Heart left ventricle (tissue), 13 donors: ENCODE data around the gene ZNF70.

ENCODE experiments used
- CTCF ChIP-seq, 12 donors: fragments of 200-600 bp; sonication (generic) in 4 of 12; IDR thresholded peaks; one replicate each; pipeline versions ENCODE4 v1.5.0 to v1.8.0; 2018 to 2022; ENCODE audit warnings: antibody characterized with exemption in 12 of 12, mild to moderate bottlenecking in 5 of 12
- POLR2A ChIP-seq, 2 donors: fragments of 450-650 bp; IDR thresholded peaks; one replicate each; pipeline ENCODE4 v1.6.1; 2017; ENCODE audit warnings: antibody characterized with exemption in 2 of 2, mild to moderate bottlenecking in 2 of 2, moderate library complexity in 2 of 2
- donor health status: ischemic (EF 13 %, LVEDD 7.1; RV severe dilation, severe dysfunction).
- donor health status: DM: no; HTN: yes; CAD: no.
- donor health status: DM: no; HTN: no; CAD: no.
- donor health status: ischemic (EF 25% LVEDD 6.9; RV normal size, moderate dysfunction).
- donor health status: ischemic (EF 25% LVEDD 5.7; RV mildly dilated, moderate dysfunction).
- donor health status: ischemic (EF 35%, LVEDD 5.7; RV mildly dilated, moderate dysfunction).
- donor health status: nonischemic (EF 11% LVEDD 7.7; RV severe dilation, severe dysfunction).
- donor health status: DM: yes; HTN: yes; CAD: no.
- donor health status: PGD.
- donor health status: ischemic (EF 29% LVEDD 5.4; RV normal size, mild dysfunction).
- donor health status: nonischemic (EF 23%, LVEDD 6.1; RV moderate dilation, normal function).

GRCh38 chr22:23793326-23793725 is 42.4 kb upstream of the ZNF70 start:
- TF ChIP-seq CTCF (IDR thresholded peaks at IDR 0.05) = no peak
- no peak for TF ChIP-seq POLR2A (IDR thresholded peaks at IDR 0.05)
